NT2/D1 (cell line): ENCODE measurements around the gene POLR2H.
A peak's percentile ranks its signal among the peaks of the same experiment; 100 is the strongest.

Experiments
- DNase-seq: peaks from one replicate; pipeline ENCODE4 v3.0.0-alpha.2; 2011; ENCODE audit warnings: low read depth, low spot score
- H3K27me3 ChIP-seq: 2 replicates; pipeline ENCODE4 v1.6.0; 2011; ENCODE audit warnings: mild to moderate bottlenecking; ENCODE audit not compliant: insufficient read length, insufficient read depth
- H3K36me3 ChIP-seq: 2 replicates; pipeline ENCODE4 v1.6.1; 2011; ENCODE audit warnings: mild to moderate bottlenecking, low read length, mixed read lengths; ENCODE audit not compliant: insufficient read depth, insufficient read length
- H3K4me1 ChIP-seq: 2 replicates; pipeline ENCODE4 v1.5.1; 2011; ENCODE audit not compliant: insufficient read depth, insufficient read length
- H3K4me3 ChIP-seq: 2 replicates; pipeline ENCODE4 v1.5.1; 2011; ENCODE audit warnings: low read depth; ENCODE audit not compliant: insufficient read length
- H3K9ac ChIP-seq: 2 replicates; pipeline ENCODE4 v1.6.0; 2011; ENCODE audit warnings: low read depth; ENCODE audit not compliant: insufficient read length
- H3K9me3 ChIP-seq: 2 replicates; pipeline ENCODE4 v1.5.1; 2011; ENCODE audit warnings: mild to moderate bottlenecking, low read length; ENCODE audit not compliant: insufficient read depth
- SUZ12 ChIP-seq: IDR thresholded peaks from 2 replicates; pipeline ENCODE4 v1.6.1; 2011; ENCODE audit not compliant: insufficient read length, insufficient read depth; ENCODE audit errors: extremely low read depth
- YY1 ChIP-seq: IDR thresholded peaks from 2 replicates; pipeline ENCODE4 v1.6.1; 2011; ENCODE audit not compliant: insufficient read length, insufficient read depth
- ZNF274 ChIP-seq: IDR thresholded peaks from 2 replicates; pipeline ENCODE4 v1.6.1; 2011; ENCODE audit warnings: mild to moderate bottlenecking, low read depth, low read length

The POLR2H gene

GRCh38 chr3:184328516-184328915, 33.0 kb upstream of the POLR2H start:
- no peak for DNase-seq
- Histone ChIP-seq H3K36me3 (peaks cover 94% of the 10 kb centered on the region), H3K4me1 (peaks cover 3% of the 10 kb centered on the region), H3K9me3 (no peaks in the 10 kb centered on the region), H3K9ac (no peak overlapping the region), H3K27me3 (no peaks in the 10 kb centered on the region), H3K4me3 (no peak overlapping the region)
- TF ChIP-seq ZNF274 (no peak), SUZ12 (no peak), YY1 (no peak)

GRCh38 chr3:184332370-184333090, 29.0 kb upstream of the POLR2H start:
- no peak overlapping the region for H3K4me3 ChIP-seq
- H3K9ac ChIP-seq: no peak overlapping the region
- no peaks in the 10 kb centered on the region for H3K27me3 ChIP-seq
- no peak for DNase-seq
- peaks cover 82% of the 10 kb centered on the region for H3K36me3 ChIP-seq
- TF ChIP-seq ZNF274 (no peak), YY1 (no peak), SUZ12 (no peak)
- H3K4me1 ChIP-seq: peaks cover 9% of the 10 kb centered on the region
- H3K9me3 ChIP-seq: no peaks in the 10 kb centered on the region

- Histone ChIP-seq H3K27me3 (no peaks in the 10 kb centered on the region), H3K9me3 (no peaks in the 10 kb centered on the region), H3K36me3 (peaks cover 81% of the 10 kb centered on the region), H3K4me3 (no peak overlapping the region), H3K4me1 (peaks cover 11% of the 10 kb centered on the region), H3K9ac (no peak overlapping the region)
- TF ChIP-seq ZNF274 (no peak), YY1 (no peak), SUZ12 (no peak)
- no peak for DNase-seq
Observed at GRCh38 chr3:184333190-184333589, 28.3 kb upstream of the POLR2H start.

- Histone ChIP-seq H3K4me3 (no peak overlapping the region), H3K9ac (no peak overlapping the region), H3K9me3 (no peaks in the 10 kb centered on the region), H3K36me3 (peaks cover 81% of the 10 kb centered on the region), H3K4me1 (peaks cover 11% of the 10 kb centered on the region), H3K27me3 (no peaks in the 10 kb centered on the region)
- TF ChIP-seq YY1 (no peak), ZNF274 (no peak), SUZ12 (no peak)
- no peak for DNase-seq
Observed at GRCh38 chr3:184333700-184334099, 27.8 kb upstream of the POLR2H start.

GRCh38 chr3:184334470-184335158, 26.9 kb upstream of the POLR2H start:
- no peak for DNase-seq
- no peak overlapping the region for H3K4me3 ChIP-seq
- H3K36me3 ChIP-seq: peaks cover 74% of the 10 kb centered on the region
- no peak overlapping the region for H3K9ac ChIP-seq
- no peaks in the 10 kb centered on the region for H3K27me3 ChIP-seq
- H3K9me3 ChIP-seq: no peaks in the 10 kb centered on the region
- H3K4me1 ChIP-seq: peaks cover 16% of the 10 kb centered on the region
- no peak for TF ChIP-seq ZNF274
- TF ChIP-seq SUZ12: no peak
- no peak for TF ChIP-seq YY1

- Histone ChIP-seq H3K4me3 (no peak overlapping the region), H3K4me1 (peaks cover 16% of the 10 kb centered on the region), H3K36me3 (peaks cover 68% of the 10 kb centered on the region), H3K9me3 (no peaks in the 10 kb centered on the region), H3K9ac (peak overlapping the region; percentile 74), H3K27me3 (no peaks in the 10 kb centered on the region)
- TF ChIP-seq YY1 (no peak), ZNF274 (no peak), SUZ12 (no peak)
- DNase-seq: no peak
Observed at GRCh38 chr3:184335291-184335660, 26.2 kb upstream of the POLR2H start.

- Histone ChIP-seq H3K27me3 (no peaks in the 10 kb centered on the region), H3K4me3 (peak overlapping the region; percentile 90), H3K4me1 (peaks cover 16% of the 10 kb centered on the region), H3K36me3 (peaks cover 69% of the 10 kb centered on the region), H3K9me3 (no peaks in the 10 kb centered on the region), H3K9ac (peak overlapping the region; percentile 96)
- DNase-seq: peak; percentile 85
- TF ChIP-seq SUZ12: no peak
- TF ChIP-seq YY1: no peak
- no peak for TF ChIP-seq ZNF274
Observed at GRCh38 chr3:184335661-184336546, 25.6 kb upstream of the POLR2H start.
